GM12878 (cell line): ENCODE data around the gene CDH15. TPM values are rescaled to one million over a fixed set of nuclear protein-coding genes. Genes with fewer than 3 reads are reported as not detected.

Experiments
- ATF2 ChIP-seq: IDR thresholded peaks from 2 replicates; pipeline ENCODE4 v1.6.1; 2012; ENCODE audit warnings: low read length, inconsistent platforms
- CBX3 ChIP-seq: fragments of 200-600 bp; sonication (generic); IDR thresholded peaks from 2 replicates; pipeline ENCODE4 v1.6.1; 2016; ENCODE audit warnings: low read depth, borderline replicate concordance
- CHD1 ChIP-seq: IDR thresholded peaks from 2 replicates; pipeline ENCODE4 v1.6.1; 2012; ENCODE audit warnings: low read depth, low read length, improper control_type of control experiment
- ETV6 ChIP-seq, 2 experiments: fragments of 450-650 bp in 1 of 2; IDR thresholded peaks in 1 of 2; conservative IDR thresholded peaks in 1 of 2; 2 replicates each; pipeline ENCODE4 v1.6.1; 2014; ENCODE audit warnings: antibody characterized with exemption in 1 of 2, borderline replicate concordance in 1 of 2, low read depth in 1 of 2, mild to moderate bottlenecking in 1 of 2, moderate library complexity in 1 of 2
- EZH2 ChIP-seq: IDR thresholded peaks from 2 replicates; pipeline ENCODE4 v1.6.1; 2012; ENCODE audit warnings: low read depth, mild to moderate bottlenecking, control low read depth, inconsistent platforms, low read length, borderline replicate concordance; ENCODE audit not compliant: control insufficient read depth
- FOS ChIP-seq: IDR thresholded peaks from 3 replicates; pipeline ENCODE4 v1.6.1; 2011; ENCODE audit warnings: borderline replicate concordance; ENCODE audit not compliant: insufficient read length; ENCODE audit errors: extremely low read depth
- HDAC2 ChIP-seq: fragments of 200-600 bp; sonication (generic); IDR thresholded peaks from 2 replicates; pipeline ENCODE4 v1.6.1; 2017
- IKZF2 ChIP-seq, 2 experiments: fragments of 450-650 bp; IDR thresholded peaks; 2 replicates each; pipeline ENCODE4 v1.6.1; 2017; ENCODE audit warnings: mild to moderate bottlenecking in 2 of 2, moderate library complexity in 2 of 2
- KAT2A ChIP-seq: conservative IDR thresholded peaks from 2 replicates; pipeline ENCODE4 v1.6.1; 2011; ENCODE audit warnings: low read depth, low read length; ENCODE audit not compliant: control insufficient read depth
- KDM1A ChIP-seq: fragments of 200-600 bp; sonication (generic); IDR thresholded peaks from 2 replicates; pipeline ENCODE4 v1.6.1; 2016; ENCODE audit warnings: borderline replicate concordance
- LARP7 ChIP-seq: fragments of 450-650 bp; IDR thresholded peaks from 2 replicates; pipeline ENCODE4 v1.6.1; 2017; ENCODE audit warnings: mild to moderate bottlenecking
- NFYA ChIP-seq: IDR thresholded peaks from 2 replicates; pipeline ENCODE4 v1.6.1; 2011; ENCODE audit warnings: low read depth, mild to moderate bottlenecking, low read length, improper control_type of control experiment, borderline replicate concordance
- NR2C2 ChIP-seq: IDR thresholded peaks from 2 replicates; pipeline ENCODE4 v1.6.1; 2011; ENCODE audit warnings: borderline replicate concordance, low read depth; ENCODE audit not compliant: control insufficient read depth, insufficient read length
- PAX5 ChIP-seq: IDR thresholded peaks from 2 replicates; pipeline ENCODE4 v1.6.1; 2011; ENCODE audit warnings: low read depth, low read length, borderline replicate concordance
- POLR2A ChIP-seq: IDR thresholded peaks from 2 replicates; pipeline ENCODE4 v1.6.1; 2011; ENCODE audit warnings: low read depth, mild to moderate bottlenecking, low read length
- SIX5 ChIP-seq: IDR thresholded peaks from 2 replicates; pipeline ENCODE4 v1.6.1; 2011; ENCODE audit warnings: mild to moderate bottlenecking, low read depth, low read length, moderate library complexity; ENCODE audit not compliant: severe bottlenecking
- SKIL ChIP-seq: fragments of 450-650 bp; IDR thresholded peaks from 2 replicates; pipeline ENCODE4 v1.6.1; 2017; ENCODE audit warnings: mild to moderate bottlenecking, low read depth, inconsistent platforms; ENCODE audit not compliant: poor library complexity, severe bottlenecking
- SREBF2 ChIP-seq: IDR thresholded peaks from 2 replicates; pipeline ENCODE4 v1.6.1; 2012; ENCODE audit warnings: mild to moderate bottlenecking, low read length
- STAT3 ChIP-seq: IDR thresholded peaks from 2 replicates; pipeline ENCODE4 v1.6.1; 2011; ENCODE audit warnings: low read depth, low read length, improper control_type of control experiment
- SUZ12 ChIP-seq: fragments of 200-600 bp; sonication (generic); IDR thresholded peaks from one replicate; pipeline ENCODE4 v1.6.1; 2018; ENCODE audit warnings: antibody characterized with exemption, mild to moderate bottlenecking; ENCODE audit not compliant: unreplicated experiment
- WRNIP1 ChIP-seq: IDR thresholded peaks from 2 replicates; pipeline ENCODE4 v1.6.1; 2011; ENCODE audit warnings: low read depth, low read length, improper control_type of control experiment, borderline replicate concordance
- YY1 ChIP-seq: IDR thresholded peaks from 2 replicates; pipeline ENCODE4 v1.6.1; 2011; ENCODE audit warnings: low read depth, mild to moderate bottlenecking, low read length
- ZBED1 ChIP-seq: IDR thresholded peaks from 2 replicates; pipeline ENCODE4 v1.6.1; 2016; ENCODE audit warnings: borderline replicate concordance
- ZNF207 ChIP-seq: fragments of 450-650 bp; IDR thresholded peaks from 2 replicates; pipeline ENCODE4 v1.6.1; 2014; ENCODE audit warnings: antibody characterized with exemption, mild to moderate bottlenecking, borderline replicate concordance
- polyA plus RNA-seq, 11 experiments: library from polyadenylated mRNA; depleted of rRNA in 4 of 11; unstranded in 6 of 11; stranded (reverse) in 5 of 11; fragments of >200 nt; fragmentation: Nextera tagmentation in 4 of 11; fragmentation: Illumina TruSeq in 1 of 11; extraction: Ambion mirVana in 4 of 11; extraction: Trizol in 1 of 11; gene quantifications; 1 replicate in 1 of 11; 2 replicates in 10 of 11; pipeline versions ENCODE4 v1.2.1 to v1.2.3, GENCODE V29; 2011 to 2016; ENCODE audit warnings: inconsistent platforms in 2 of 11, missing spikeins in 2 of 11, low read depth in 1 of 11
- total RNA-seq, 4 experiments: library from RNA; depleted of rRNA in 3 of 4; stranded (reverse); fragments of >200 nt in 3 of 4; fragmentation: Illumina TruSeq in 1 of 4; extraction: Trizol in 1 of 4; gene quantifications; 2 replicates each; pipeline versions ENCODE4 v1.2.1 to v1.2.3, GENCODE V29; 2013 to 2021
- TF ChIP-seq, protein P1 (sequence below): fragments of 150-350 bp; IDR thresholded peaks from 2 replicates; pipeline ENCODE4 v1.6.1; 2016; ENCODE audit warnings: low read depth, low read length

CDH15 gene
- total and polyA plus RNA-seq, 10 of the 15 experiments (the other 5 are each of a cell fraction or from before 2014, with no cell fraction given) = 0.02 to 0.06 TPM; not detected in 8

GRCh38 chr16:89216315-89217137 lies 45.0 kb downstream of the CDH15 start (continued):
- TF ChIP-seq, protein P1, sequence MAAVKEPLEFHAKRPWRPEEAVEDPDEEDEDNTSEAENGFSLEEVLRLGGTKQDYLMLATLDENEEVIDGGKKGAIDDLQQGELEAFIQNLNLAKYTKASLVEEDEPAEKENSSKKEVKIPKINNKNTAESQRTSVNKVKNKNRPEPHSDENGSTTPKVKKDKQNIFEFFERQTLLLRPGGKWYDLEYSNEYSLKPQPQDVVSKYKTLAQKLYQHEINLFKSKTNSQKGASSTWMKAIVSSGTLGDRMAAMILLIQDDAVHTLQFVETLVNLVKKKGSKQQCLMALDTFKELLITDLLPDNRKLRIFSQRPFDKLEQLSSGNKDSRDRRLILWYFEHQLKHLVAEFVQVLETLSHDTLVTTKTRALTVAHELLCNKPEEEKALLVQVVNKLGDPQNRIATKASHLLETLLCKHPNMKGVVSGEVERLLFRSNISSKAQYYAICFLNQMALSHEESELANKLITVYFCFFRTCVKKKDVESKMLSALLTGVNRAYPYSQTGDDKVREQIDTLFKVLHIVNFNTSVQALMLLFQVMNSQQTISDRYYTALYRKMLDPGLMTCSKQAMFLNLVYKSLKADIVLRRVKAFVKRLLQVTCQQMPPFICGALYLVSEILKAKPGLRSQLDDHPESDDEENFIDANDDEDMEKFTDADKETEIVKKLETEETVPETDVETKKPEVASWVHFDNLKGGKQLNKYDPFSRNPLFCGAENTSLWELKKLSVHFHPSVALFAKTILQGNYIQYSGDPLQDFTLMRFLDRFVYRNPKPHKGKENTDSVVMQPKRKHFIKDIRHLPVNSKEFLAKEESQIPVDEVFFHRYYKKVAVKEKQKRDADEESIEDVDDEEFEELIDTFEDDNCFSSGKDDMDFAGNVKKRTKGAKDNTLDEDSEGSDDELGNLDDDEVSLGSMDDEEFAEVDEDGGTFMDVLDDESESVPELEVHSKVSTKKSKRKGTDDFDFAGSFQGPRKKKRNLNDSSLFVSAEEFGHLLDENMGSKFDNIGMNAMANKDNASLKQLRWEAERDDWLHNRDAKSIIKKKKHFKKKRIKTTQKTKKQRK = no peak
- TF ChIP-seq EZH2 (no peak), KDM1A (no peak), KAT2A (no peak), NR2C2 (no peak), CHD1 (no peak), POLR2A (no peak), HDAC2 (no peak), SUZ12 (no peak), ZBED1 (no peak), ATF2 (no peak), STAT3 (no peak), SREBF2 (no peak), ZNF207 (no peak), ETV6 (conservative IDR thresholded peaks at IDR 0.05 in 1 of 2, IDR thresholded peaks at IDR 0.05 in 1 of 2; ENCODE audit: borderline replicate concordance in 1 of 2, low read depth in 1 of 2) (no peak), CBX3 (no peak), PAX5 (no peak), YY1 (0 out of 2 replicates have a peak, but pooled peaks have one; percentile 15), WRNIP1 (no peak), LARP7 (no peak), IKZF2 (IDR thresholded peaks at IDR 0.05) (peak; percentile 46 to 57; a peak in 1 of 4 replicates), FOS (no peak), SIX5 (no peak), SKIL (peak; percentile 72), NFYA (no peak)
